Transverse colon (tissue), 4 donors: ENCODE measurements around the gene KCNE1.

Experiments used
- CTCF ChIP-seq, 5 experiments: fragments of 200-600 bp in 3 of 5; fragments of 450-650 bp in 2 of 5; sonication (generic) in 3 of 5; IDR thresholded peaks; 1 replicate in 2 of 5; 2 replicates in 3 of 5; pipeline ENCODE4 v1.5.1; 2016 to 2017; ENCODE audit warnings: antibody characterized with exemption in 5 of 5, inconsistent platforms in 3 of 5, mild to moderate bottlenecking in 2 of 5, moderate library complexity in 1 of 5
- EP300 ChIP-seq: sonication (generic); formaldehyde crosslinking; IDR thresholded peaks from one replicate; pipeline ENCODE4 v1.6.1; 2017; ENCODE audit warnings: antibody characterized with exemption, low read depth
- POLR2A ChIP-seq: fragments of 450-650 bp; IDR thresholded peaks from one replicate; pipeline ENCODE4 v1.6.1; 2016; ENCODE audit warnings: antibody characterized with exemption, mild to moderate bottlenecking, moderate library complexity
- POLR2AphosphoS5 ChIP-seq, 3 donors: sonication (generic); formaldehyde crosslinking; IDR thresholded peaks; one replicate each; pipeline ENCODE4 v1.6.1; 2016; ENCODE audit warnings: antibody characterized with exemption in 3 of 3

GRCh38 chr21:34554227-34554626 lies 42.2 kb upstream of the KCNE1 start:
- TF ChIP-seq CTCF (IDR thresholded peaks at IDR 0.05) = no peak
- TF ChIP-seq POLR2A = no peak
- no peak for TF ChIP-seq POLR2AphosphoS5 (IDR thresholded peaks at IDR 0.05)
- TF ChIP-seq EP300 = no peak
